ENCODE results near the gene PIRT. TPM values are rescaled to one million over a fixed set of nuclear protein-coding genes. Genes with fewer than 3 reads are reported as not detected.

Gene PIRT
- total RNA-seq, 1 donor = 0.10 TPM

- Histone ChIP-seq H3K4me1 (ENCODE audit: insufficient read depth, low read length) (peaks cover 5% of the 10 kb centered on the region), H3K27me3 (ENCODE audit: insufficient read depth, low read length) (peaks cover 5% of the 10 kb centered on the region), H3K4me3 (ENCODE audit: low read length) (no peak overlapping the region), H3K9me3 (ENCODE audit: low read depth, low read length) (peaks cover 7% of the 10 kb centered on the region)
These were observed 50.4 kb downstream of the PIRT start for GRCh38 chr17:10787306-10788045.

- Histone ChIP-seq H3K4me3 (ENCODE audit: low read length) (no peak overlapping the region), H3K4me1 (ENCODE audit: insufficient read depth, low read length) (no peaks in the 10 kb centered on the region), H3K27me3 (ENCODE audit: insufficient read depth, low read length) (peaks cover 5% of the 10 kb centered on the region), H3K9me3 (ENCODE audit: low read depth, low read length) (peaks cover 7% of the 10 kb centered on the region)
These were observed 52.6 kb downstream of the PIRT start for GRCh38 chr17:10785295-10785694.

GRCh38 chr17:10779609-10780008 lies 58.3 kb downstream of the PIRT start:
- no peak overlapping the region for H3K4me3 ChIP-seq (ENCODE audit: low read length)

DNA sequence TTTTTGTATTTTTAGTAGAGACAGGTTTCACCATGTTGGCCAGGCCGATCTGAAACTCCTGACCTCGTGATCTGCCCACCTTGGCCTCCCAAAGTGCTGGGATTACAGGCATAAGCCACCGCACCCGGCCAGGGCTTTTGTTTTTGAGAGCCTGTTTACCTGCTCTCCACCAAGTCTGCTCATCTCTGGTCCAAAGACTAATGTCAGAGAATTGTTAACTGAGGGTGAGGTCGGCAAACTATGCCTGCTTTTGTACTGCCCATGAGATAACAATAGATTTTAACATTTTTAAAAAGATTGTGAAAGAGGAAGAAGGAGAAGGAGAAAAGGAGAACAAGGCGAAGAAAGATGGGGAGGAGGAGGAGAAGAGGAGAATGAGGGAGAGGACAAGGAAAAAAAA lies 60.0 kb downstream of the PIRT start:
- Histone ChIP-seq H3K4me3 (ENCODE audit: low read length) (no peak overlapping the region), H3K27me3 (ENCODE audit: insufficient read depth, low read length) (peaks cover 1% of the 10 kb centered on the region), H3K4me1 (ENCODE audit: insufficient read depth, low read length) (peaks cover 7% of the 10 kb centered on the region), H3K9me3 (ENCODE audit: low read depth, low read length) (peaks cover 4% of the 10 kb centered on the region)

More at GRCh38 chr17:10779609-10780008, 58.3 kb downstream of the PIRT start:
- Histone ChIP-seq H3K9me3 (ENCODE audit: low read depth, low read length) (peaks cover 7% of the 10 kb centered on the region), H3K4me1 (ENCODE audit: insufficient read depth, low read length) (peaks cover 7% of the 10 kb centered on the region), H3K27me3 (ENCODE audit: insufficient read depth, low read length) (peaks cover 5% of the 10 kb centered on the region)

- Histone ChIP-seq H3K4me1 (ENCODE audit: insufficient read depth, low read length) (peaks cover 7% of the 10 kb centered on the region), H3K4me3 (ENCODE audit: low read length) (no peak overlapping the region), H3K27me3 (ENCODE audit: insufficient read depth, low read length) (no peaks in the 10 kb centered on the region), H3K9me3 (ENCODE audit: low read depth, low read length) (no peaks in the 10 kb centered on the region)
These were observed 60.6 kb downstream of the PIRT start for GRCh38 chr17:10777131-10777807.

DNA sequence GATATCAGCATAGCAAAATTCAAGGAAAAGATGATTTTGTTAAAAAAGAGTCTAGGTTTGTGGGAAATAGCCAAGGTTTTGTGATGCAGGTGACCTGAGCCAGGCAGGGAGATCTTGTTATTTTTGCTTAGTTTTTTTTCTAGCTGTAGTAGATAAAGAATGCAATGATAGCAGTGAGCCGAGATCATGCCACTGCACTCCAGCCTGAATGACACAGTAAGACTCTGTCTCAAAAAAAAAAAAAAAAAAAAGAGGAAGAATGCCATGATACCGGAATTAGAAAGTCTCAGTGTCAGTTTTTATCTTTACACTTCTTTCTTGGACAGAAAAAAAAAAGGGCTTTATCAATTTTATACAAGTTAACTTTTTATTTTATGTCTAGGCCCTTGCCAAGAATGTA lies 61.5 kb downstream of the PIRT start:
- H3K4me1 ChIP-seq (ENCODE audit: insufficient read depth, low read length) = peaks cover 7% of the 10 kb centered on the region
- no peaks in the 10 kb centered on the region for H3K9me3 ChIP-seq (ENCODE audit: low read depth, low read length)
- no peaks in the 10 kb centered on the region for H3K27me3 ChIP-seq (ENCODE audit: insufficient read depth, low read length)
- no peak overlapping the region for H3K4me3 ChIP-seq (ENCODE audit: low read length)

DNA sequence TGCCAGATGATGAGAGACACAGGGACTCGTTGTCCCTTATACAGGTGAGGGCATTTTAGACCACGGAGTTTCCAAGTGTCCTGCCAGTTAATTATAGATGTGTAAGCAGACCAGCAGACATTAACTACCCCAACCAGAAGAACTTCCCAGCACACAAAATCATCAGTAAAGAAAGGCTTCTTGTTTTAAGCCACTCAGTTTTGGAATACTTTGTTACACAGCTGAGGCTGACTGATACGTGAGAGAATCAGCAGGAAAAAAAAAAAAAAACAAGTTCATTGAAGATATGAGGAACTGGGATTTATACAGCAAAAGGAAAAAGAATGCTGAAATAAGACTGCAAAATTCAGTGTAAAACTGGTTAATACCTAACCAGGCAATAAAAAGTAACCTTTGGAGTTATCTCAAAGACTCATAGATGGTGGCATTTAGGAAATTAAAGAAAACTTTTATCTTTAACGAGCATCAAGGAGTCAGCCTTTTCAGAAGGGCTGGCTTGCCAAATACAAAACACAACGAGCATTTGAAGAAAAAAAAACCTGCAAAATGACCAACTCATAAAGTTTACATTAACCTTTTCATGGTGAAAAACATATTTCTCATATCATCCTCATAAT lies 62.0 kb downstream of the PIRT start:
- no peaks in the 10 kb centered on the region for H3K27me3 ChIP-seq (ENCODE audit: insufficient read depth, low read length)
- no peaks in the 10 kb centered on the region for H3K9me3 ChIP-seq (ENCODE audit: low read depth, low read length)
- no peak overlapping the region for H3K4me3 ChIP-seq (ENCODE audit: low read length)
- H3K4me1 ChIP-seq (ENCODE audit: insufficient read depth, low read length) = peaks cover 7% of the 10 kb centered on the region

- Histone ChIP-seq H3K27me3 (ENCODE audit: insufficient read depth, low read length) (no peaks in the 10 kb centered on the region), H3K9me3 (ENCODE audit: low read depth, low read length) (no peaks in the 10 kb centered on the region), H3K4me3 (ENCODE audit: low read length) (no peak overlapping the region), H3K4me1 (ENCODE audit: insufficient read depth, low read length) (peaks cover 7% of the 10 kb centered on the region)
These were observed 62.8 kb downstream of the PIRT start for GRCh38 chr17:10775058-10775457.

- Histone ChIP-seq H3K4me3 (ENCODE audit: low read length) (no peak overlapping the region), H3K4me1 (ENCODE audit: insufficient read depth, low read length) (peaks cover 7% of the 10 kb centered on the region), H3K27me3 (ENCODE audit: insufficient read depth, low read length) (no peaks in the 10 kb centered on the region), H3K9me3 (ENCODE audit: low read depth, low read length) (no peaks in the 10 kb centered on the region)
These were observed 64.5 kb downstream of the PIRT start for GRCh38 chr17:10773391-10773790.

Other genes starting within 250 kb of the PIRT start
- gene MYH3, start 180.8 kb downstream of the PIRT start, total RNA-seq = 2.3 TPM
- 17.1 TPM for gene SCO1, start 140.6 kb downstream of the PIRT start, total RNA-seq
- gene ADPRM, start 140.5 kb downstream of the PIRT start, total RNA-seq = 76.7 TPM
- 2.6 TPM for gene TMEM220, start 108.1 kb downstream of the PIRT start, total RNA-seq
- not detected for gene TMEM238L, start 34.0 kb downstream of the PIRT start, total RNA-seq